GM21619 (cell line): Measurements from ENCODE around the gene RDX.

Source experiments
- ATAC-seq: cut with Tn5 transposase; IDR thresholded peaks from one replicate; pipeline ENCODE4 v1.9.1; 2021; ENCODE audit not compliant: unreplicated experiment

The RDX gene

GRCh38 chr11:110133160-110133559, 163.3 kb downstream of the RDX start:
- no peak for ATAC-seq

- no peak for ATAC-seq
Measured at GRCh38 chr11:110131386-110132123, 164.9 kb downstream of the RDX start.

DNA sequence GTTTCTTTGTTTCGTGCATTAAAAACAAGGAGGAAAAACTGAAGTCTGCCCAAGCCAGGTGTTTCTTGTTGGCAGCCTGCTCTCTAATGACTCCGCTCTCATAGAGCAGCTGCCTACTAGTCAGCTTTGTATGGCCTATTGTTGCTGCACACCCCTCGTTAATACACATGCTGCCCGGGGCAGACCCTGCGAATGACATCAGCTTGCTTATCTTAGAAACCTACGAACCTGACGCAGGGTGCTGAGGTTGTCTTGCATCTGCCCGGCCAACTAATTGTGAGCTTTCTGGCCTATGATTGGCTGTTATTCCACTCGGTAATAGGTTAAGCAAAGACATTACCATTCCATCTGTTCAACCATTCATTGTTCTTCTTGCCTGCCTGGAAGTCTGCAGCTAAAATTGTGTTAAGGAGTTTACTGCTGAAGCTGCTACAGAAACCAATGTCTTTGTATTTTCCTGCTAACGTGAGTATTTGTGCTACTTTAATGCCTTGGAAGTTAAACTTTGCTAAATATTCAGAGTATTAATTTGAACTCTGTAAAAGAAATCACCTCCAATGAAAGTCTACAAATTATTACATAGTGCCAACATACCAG, 165.7 kb downstream of the RDX start:
- no peak for ATAC-seq

GRCh38 chr11:110128161-110128560, 168.3 kb downstream of the RDX start:
- ATAC-seq: no peak

DNA sequence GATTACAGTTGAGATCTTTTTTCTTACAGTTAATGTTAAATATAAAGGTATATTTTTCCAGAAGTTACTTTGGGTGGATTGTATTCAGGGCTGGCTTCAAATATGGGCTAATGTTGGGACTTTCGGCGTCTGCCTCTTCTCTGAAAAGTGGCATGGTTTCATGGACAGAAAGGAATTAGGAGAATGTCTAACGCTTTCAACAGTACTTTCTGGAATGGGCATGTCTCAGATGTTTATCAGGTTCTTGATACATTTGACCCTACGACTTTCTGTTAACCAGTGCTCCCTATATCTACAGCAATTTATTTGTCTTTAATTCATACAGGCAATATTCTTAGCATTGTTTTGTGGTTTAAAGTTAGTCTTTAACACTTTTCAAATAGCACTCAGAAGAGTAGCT, 169.5 kb downstream of the RDX start:
- ATAC-seq: no peak

GRCh38 chr11:110125632-110126031, 170.8 kb downstream of the RDX start:
- ATAC-seq: no peak
